ENCODE data around the gene SELENOO. TPM values are rescaled to one million over a fixed set of nuclear protein-coding genes. Genes with fewer than 3 reads are reported as not detected.

SELENOO gene
- total RNA-seq, 1 experiment from 2014 or later: 28.6 TPM

GRCh38 chr22:50232481-50233151, 31.8 kb downstream of the SELENOO start:
- no peak for TF ChIP-seq CTCF (IDR thresholded peaks at IDR 0.05; ENCODE audit: unreplicated experiment)
- Mint-ChIP-seq H3K9me3 (ENCODE audit: low read depth, unreplicated experiment) (no peaks in the 10 kb centered on the region), H3K27ac (ENCODE audit: unreplicated experiment) (no peak overlapping the region), H3K27me3 (ENCODE audit: unreplicated experiment) (no peaks in the 10 kb centered on the region), H3K36me3 (ENCODE audit: insufficient read depth, unreplicated experiment) (peaks cover 44% of the 10 kb centered on the region), H3K4me3 (ENCODE audit: low read depth, unreplicated experiment) (no peak overlapping the region), H3K4me1 (ENCODE audit: low read depth, unreplicated experiment) (no peaks in the 10 kb centered on the region)
- no TSS peak for BruUV-seq (replicated peaks)
- intact Hi-C loops (cut with micrococcal nuclease; ENCODE audit: unreplicated experiment): no loop called here
- CTCF ChIA-PET: no interaction called here
- no peak for DNase-seq

GRCh38 chr22:50233223-50233622, 32.4 kb downstream of the SELENOO start:
- no peak overlapping the region for H3K27ac Mint-ChIP-seq (ENCODE audit: unreplicated experiment)
- intact Hi-C loops (cut with micrococcal nuclease; ENCODE audit: unreplicated experiment): no loop called here
- no peak for TF ChIP-seq CTCF (IDR thresholded peaks at IDR 0.05; ENCODE audit: unreplicated experiment)
- peaks cover 50% of the 10 kb centered on the region for H3K36me3 Mint-ChIP-seq (ENCODE audit: insufficient read depth, unreplicated experiment)
- H3K4me1 Mint-ChIP-seq (ENCODE audit: low read depth, unreplicated experiment): no peaks in the 10 kb centered on the region
- H3K4me3 Mint-ChIP-seq (ENCODE audit: low read depth, unreplicated experiment): no peak overlapping the region
- CTCF ChIA-PET: no interaction called here
- no TSS peak for BruUV-seq (replicated peaks)
- no peaks in the 10 kb centered on the region for H3K27me3 Mint-ChIP-seq (ENCODE audit: unreplicated experiment)
- no peaks in the 10 kb centered on the region for H3K9me3 Mint-ChIP-seq (ENCODE audit: low read depth, unreplicated experiment)
- no peak for DNase-seq

- Mint-ChIP-seq H3K36me3 (ENCODE audit: insufficient read depth, unreplicated experiment) (peaks cover 49% of the 10 kb centered on the region), H3K27me3 (ENCODE audit: unreplicated experiment) (no peaks in the 10 kb centered on the region), H3K4me3 (ENCODE audit: low read depth, unreplicated experiment) (no peak overlapping the region), H3K4me1 (ENCODE audit: low read depth, unreplicated experiment) (peaks cover 8% of the 10 kb centered on the region), H3K9me3 (ENCODE audit: low read depth, unreplicated experiment) (no peaks in the 10 kb centered on the region), H3K27ac (ENCODE audit: unreplicated experiment) (no peak overlapping the region)
- peak; percentile 36 for DNase-seq
- intact Hi-C loops (cut with micrococcal nuclease; ENCODE audit: unreplicated experiment): no loop called here
- CTCF ChIA-PET: interaction anchor here (1.2 kb wide), 1 partner anchor 88 kb away, joined by 4 read pairs; no protein-coding TSS in a partner anchor
- no TSS peak for BruUV-seq (replicated peaks)
- TF ChIP-seq CTCF (IDR thresholded peaks at IDR 0.05; ENCODE audit: unreplicated experiment): peak; percentile 62
Measured at GRCh38 chr22:50236731-50237409, 36.1 kb downstream of the SELENOO start.

DNA sequence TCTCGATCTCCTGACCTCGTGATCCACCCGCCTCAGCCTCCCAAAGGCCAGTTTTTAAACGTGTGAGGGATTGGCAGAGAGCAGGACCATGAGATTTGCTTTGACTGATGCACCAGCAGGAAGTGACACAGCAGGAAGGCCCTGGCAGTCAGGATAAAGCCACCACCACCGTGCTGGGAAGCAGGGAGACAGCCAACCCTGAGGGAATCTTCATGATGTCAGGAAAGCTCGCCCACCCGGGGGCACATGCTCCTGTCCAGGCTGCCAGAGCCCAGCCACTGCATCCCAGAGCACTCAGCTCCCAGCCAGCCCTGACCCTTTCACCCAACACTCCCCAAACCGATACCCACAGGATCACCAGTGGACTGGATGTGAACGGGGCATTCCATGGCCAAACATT, 37.9 kb downstream of the SELENOO start:
- CTCF ChIA-PET: no interaction called here
- TF ChIP-seq CTCF (IDR thresholded peaks at IDR 0.05; ENCODE audit: unreplicated experiment): no peak
- Mint-ChIP-seq H3K4me1 (ENCODE audit: low read depth, unreplicated experiment) (peaks cover 11% of the 10 kb centered on the region), H3K9me3 (ENCODE audit: low read depth, unreplicated experiment) (no peaks in the 10 kb centered on the region), H3K27me3 (ENCODE audit: unreplicated experiment) (no peaks in the 10 kb centered on the region), H3K27ac (ENCODE audit: unreplicated experiment) (no peak overlapping the region), H3K36me3 (ENCODE audit: insufficient read depth, unreplicated experiment) (peaks cover 51% of the 10 kb centered on the region), H3K4me3 (ENCODE audit: low read depth, unreplicated experiment) (no peak overlapping the region)
- no TSS peak for BruUV-seq (replicated peaks)
- intact Hi-C loops (cut with micrococcal nuclease; ENCODE audit: unreplicated experiment): no loop called here
- no peak for DNase-seq

Measured in Calu3 (cell line).